Suprapubic skin (tissue), 4 donors: ENCODE results near the gene PLCE1. TPM values are rescaled to one million over a fixed set of nuclear protein-coding genes. Genes with fewer than 3 reads are reported as not detected.

ENCODE experiments used
- DNase-seq, 2 donors: peaks; one replicate each; pipeline ENCODE4 v3.0.0-alpha.2; 2019; ENCODE audit warnings: low spot score in 2 of 2
- H3K27ac ChIP-seq: fragments of 200-600 bp; sonication (generic); one replicate; pipeline ENCODE4 v1.5.1; 2019
- H3K27me3 ChIP-seq: fragments of 200-600 bp; sonication (generic); one replicate; pipeline ENCODE4 v1.5.1; 2019
- H3K36me3 ChIP-seq: fragments of 200-600 bp; sonication (generic); one replicate; pipeline ENCODE4 v1.5.1; 2019
- H3K4me1 ChIP-seq: fragments of 200-600 bp; sonication (generic); one replicate; pipeline ENCODE4 v1.5.1; 2019
- H3K4me3 ChIP-seq: fragments of 200-600 bp; sonication (generic); one replicate; pipeline ENCODE4 v1.5.1; 2019; ENCODE audit warnings: mild to moderate bottlenecking
- H3K9me3 ChIP-seq: fragments of 200-600 bp; sonication (generic); one replicate; pipeline ENCODE4 v1.5.1; 2019
- CTCF ChIP-seq, 2 donors: fragments of 200-600 bp in 1 of 2; fragments of 450-650 bp in 1 of 2; sonication (generic) in 1 of 2; IDR thresholded peaks; one replicate each; pipeline ENCODE4 v1.5.1; 2016 to 2019; ENCODE audit warnings: antibody characterized with exemption in 2 of 2, mild to moderate bottlenecking in 1 of 2, moderate library complexity in 1 of 2
- EP300 ChIP-seq: sonication (generic); formaldehyde crosslinking; IDR thresholded peaks from one replicate; pipeline ENCODE4 v1.6.1; 2017; ENCODE audit warnings: antibody characterized with exemption
- POLR2A ChIP-seq, 2 donors: fragments of 450-650 bp; IDR thresholded peaks; one replicate each; pipeline ENCODE4 v1.6.1; 2017; ENCODE audit warnings: antibody characterized with exemption in 2 of 2, mild to moderate bottlenecking in 2 of 2, moderate library complexity in 2 of 2
- POLR2AphosphoS5 ChIP-seq, 3 donors: sonication (generic); formaldehyde crosslinking; IDR thresholded peaks; one replicate each; pipeline ENCODE4 v1.6.1; 2017; ENCODE audit warnings: antibody characterized with exemption in 3 of 3
- WGBS: methylation state at CpG from one replicate; pipeline ENCODE4 v1.1.5; 2018; 5-methylcytosine and 5-hydroxymethylcytosine counted together
- total RNA-seq, 4 donors: library from RNA; depleted of rRNA; stranded (reverse); fragments of >200 nt; gene quantifications; one replicate each; pipeline ENCODE4 v1.1.0, GENCODE V29; 2016

The PLCE1 gene
- total RNA-seq, 4 donors from 2014 or later = 1.0 to 2.8 (median 1.6) TPM

- Histone ChIP-seq H3K36me3 (no peaks in the 10 kb centered on the region), H3K4me3 (no peak overlapping the region), H3K27ac (no peak overlapping the region), H3K4me1 (peaks cover 13% of the 10 kb centered on the region), H3K27me3 (no peaks in the 10 kb centered on the region), H3K9me3 (no peaks in the 10 kb centered on the region)
- DNase-seq = no peak
- WGBS = 60% methylated on average over 2 of the region's 2 CpGs
- no peak for TF ChIP-seq CTCF (IDR thresholded peaks at IDR 0.05)
- no peak for TF ChIP-seq POLR2A (IDR thresholded peaks at IDR 0.05)
- no peak for TF ChIP-seq POLR2AphosphoS5 (IDR thresholded peaks at IDR 0.05)
- no peak for TF ChIP-seq EP300
These were observed 17.6 kb downstream of the PLCE1 start for GRCh38 chr10:94011296-94011695.

- no peak overlapping the region for H3K27ac ChIP-seq
- no peaks in the 10 kb centered on the region for H3K36me3 ChIP-seq
- 83% methylated on average over 1 of the region's 1 CpG for WGBS
- no peaks in the 10 kb centered on the region for H3K4me1 ChIP-seq
- H3K4me3 ChIP-seq = no peak overlapping the region
- TF ChIP-seq EP300 (no peak), CTCF (IDR thresholded peaks at IDR 0.05) (no peak), POLR2AphosphoS5 (IDR thresholded peaks at IDR 0.05) (no peak)
- DNase-seq = no peak
- no peaks in the 10 kb centered on the region for H3K9me3 ChIP-seq
- no peaks in the 10 kb centered on the region for H3K27me3 ChIP-seq
These were observed 19.1 kb downstream of the PLCE1 start for GRCh38 chr10:94012834-94013233.

GRCh38 chr10:94013331-94013760 is 19.6 kb downstream of the PLCE1 start:
- Histone ChIP-seq H3K27me3 (no peaks in the 10 kb centered on the region), H3K9me3 (no peaks in the 10 kb centered on the region), H3K36me3 (no peaks in the 10 kb centered on the region), H3K4me1 (no peaks in the 10 kb centered on the region), H3K27ac (no peak overlapping the region), H3K4me3 (no peak overlapping the region)
- TF ChIP-seq CTCF (IDR thresholded peaks at IDR 0.05) = no peak
- TF ChIP-seq EP300 = no peak
- TF ChIP-seq POLR2AphosphoS5 (IDR thresholded peaks at IDR 0.05) = no peak
- TF ChIP-seq POLR2A (IDR thresholded peaks at IDR 0.05) = no peak
- WGBS = 58% methylated on average over 1 of the region's 1 CpG
- DNase-seq = no peak

GRCh38 chr10:94014304-94014703 is 20.6 kb downstream of the PLCE1 start:
- H3K9me3 ChIP-seq = no peaks in the 10 kb centered on the region
- no peak overlapping the region for H3K4me3 ChIP-seq
- H3K27me3 ChIP-seq = no peaks in the 10 kb centered on the region
- WGBS = 82% methylated on average over 3 of the region's 3 CpGs
- H3K4me1 ChIP-seq = no peaks in the 10 kb centered on the region
- no peaks in the 10 kb centered on the region for H3K36me3 ChIP-seq
- H3K27ac ChIP-seq = no peak overlapping the region
- TF ChIP-seq CTCF (IDR thresholded peaks at IDR 0.05) (no peak), EP300 (no peak), POLR2AphosphoS5 (IDR thresholded peaks at IDR 0.05) (no peak), POLR2A (IDR thresholded peaks at IDR 0.05) (no peak)
- no peak for DNase-seq

GRCh38 chr10:94016727-94017714 is 23.3 kb downstream of the PLCE1 start:
- DNase-seq = no peak
- Histone ChIP-seq H3K27me3 (no peaks in the 10 kb centered on the region), H3K4me1 (no peaks in the 10 kb centered on the region), H3K4me3 (no peak overlapping the region), H3K27ac (no peak overlapping the region), H3K36me3 (no peaks in the 10 kb centered on the region), H3K9me3 (no peaks in the 10 kb centered on the region)
- 62% methylated on average over 3 of the region's 3 CpGs for WGBS
- TF ChIP-seq POLR2AphosphoS5 (IDR thresholded peaks at IDR 0.05) = no peak
- TF ChIP-seq POLR2A (IDR thresholded peaks at IDR 0.05) = no peak
- no peak for TF ChIP-seq EP300
- no peak for TF ChIP-seq CTCF (IDR thresholded peaks at IDR 0.05)
